GM13977 (cell line): Measurements from ENCODE around the gene ATP10A.

Experiments
- DNase-seq: peaks from one replicate; pipeline ENCODE4 v3.0.0; 2012; ENCODE audit warnings: low spot score
- CTCF ChIP-seq: IDR thresholded peaks from 2 replicates; pipeline ENCODE4 v1.5.1; 2012; ENCODE audit warnings: mild to moderate bottlenecking, control low read depth; ENCODE audit not compliant: insufficient read depth; ENCODE audit errors: extremely low read depth, missing control alignments
- in situ Hi-C: fragments of 300-500 bp; cut with MboI; formaldehyde crosslinking; loops from one replicate; pipeline ENCODE4 v1.12.0; 2022; ENCODE audit warnings: low sequenced_read_pairs, low pct_unique_long_range_greater_than_20kb, mixed read lengths, inconsistent platforms; ENCODE audit not compliant: unreplicated experiment

The ATP10A gene

GRCh38 chr15:25683415-25683814, 179.7 kb downstream of the ATP10A start:
- in situ Hi-C loops: no loop called here
- TF ChIP-seq CTCF: no peak
- no peak for DNase-seq

GRCh38 chr15:25682340-25682739, 180.8 kb downstream of the ATP10A start:
- in situ Hi-C loops: no loop called here
- no peak for DNase-seq

DNA sequence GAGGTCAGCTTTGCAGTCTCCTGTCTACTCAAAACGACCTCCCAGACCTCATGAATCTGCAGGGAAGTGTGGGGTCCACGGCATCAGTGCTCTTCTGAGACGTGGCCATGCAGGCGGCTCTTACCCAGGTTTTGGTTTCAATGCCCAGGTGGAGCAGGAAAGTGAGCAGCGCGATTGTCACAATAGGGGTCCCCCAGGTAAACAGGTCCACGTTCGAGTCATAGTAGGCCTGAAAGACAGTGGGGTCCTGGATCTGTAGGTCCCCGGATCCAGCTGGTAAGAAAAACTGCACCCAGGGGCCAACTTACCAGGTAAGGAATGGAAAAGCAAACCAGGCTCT, 182.5 kb downstream of the ATP10A start:
- in situ Hi-C loops: no loop called here
- no peak for TF ChIP-seq CTCF
- no peak for DNase-seq

More at GRCh38 chr15:25682340-25682739, 180.8 kb downstream of the ATP10A start:
- TF ChIP-seq CTCF: no peak

GRCh38 chr15:25679964-25680685, 183.0 kb downstream of the ATP10A start:
- in situ Hi-C loops: no loop called here
- TF ChIP-seq CTCF: no peak
- no peak for DNase-seq

DNA sequence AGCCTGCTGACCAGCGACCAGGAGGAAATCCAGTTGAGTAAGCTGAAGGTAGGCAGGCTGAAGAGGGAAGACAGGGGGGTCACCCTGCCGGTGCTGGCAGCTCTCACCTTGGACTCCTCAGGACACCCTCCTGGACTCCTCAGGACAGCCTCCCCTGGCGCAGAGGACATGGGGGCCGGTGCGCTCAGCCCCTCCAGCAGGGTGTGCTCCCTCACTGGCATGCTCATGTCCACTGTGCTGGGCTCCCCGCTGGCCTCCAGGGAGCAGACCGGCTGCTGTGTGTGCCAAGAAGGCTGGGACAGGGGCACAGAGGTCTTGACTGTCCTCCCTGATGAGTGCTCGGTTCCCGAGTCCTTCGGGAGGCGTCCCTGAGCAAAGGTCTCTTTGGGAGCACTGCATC, 183.6 kb downstream of the ATP10A start:
- in situ Hi-C loops: no loop called here
- no peak for TF ChIP-seq CTCF
- no peak for DNase-seq

- in situ Hi-C loops: no loop called here
- no peak for DNase-seq
- TF ChIP-seq CTCF: no peak
Measured at GRCh38 chr15:25678500-25678855, 184.6 kb downstream of the ATP10A start.
